ENCODE measurements around the gene TMX4.

DNA sequence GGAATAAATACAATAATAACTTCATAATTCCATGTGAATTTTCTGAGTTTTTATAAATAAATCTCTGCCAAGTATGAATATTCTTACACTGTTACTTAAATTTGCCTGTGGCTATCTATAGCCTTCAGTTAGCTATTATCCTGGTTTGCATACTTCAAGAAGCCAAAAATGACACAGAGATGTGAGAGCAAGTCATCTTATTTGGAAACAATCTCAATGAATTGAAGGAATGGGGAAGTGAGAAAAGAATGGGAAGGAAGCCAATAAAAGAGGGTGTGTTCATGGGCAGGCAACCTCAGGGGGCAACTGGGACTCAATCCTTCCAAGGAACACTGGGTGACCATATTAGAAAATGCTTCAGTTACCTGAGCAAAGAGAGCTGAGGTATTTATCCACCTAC lies 89.2 kb downstream of the TMX4 start:
- TF ChIP-seq CTCF (IDR thresholded peaks at IDR 0.05) (no peak), POLR2A (IDR thresholded peaks at IDR 0.05) (no peak)
